GM18951 (cell line): ENCODE data around the gene ZNF490.
"Not testable (repeated sequence)": the region's sequence is repeated elsewhere in the genome, so short reads cannot be mapped to it uniquely, and the experiment has no call there.

Experiments
- POLR2A ChIP-seq: IDR thresholded peaks from 4 replicates; pipeline ENCODE4 v1.6.1; 2011; ENCODE audit warnings: mild to moderate bottlenecking; ENCODE audit not compliant: insufficient read length, insufficient read depth; ENCODE audit errors: extremely low read depth
- in situ Hi-C: fragments of 300-500 bp; cut with MboI; formaldehyde crosslinking; loops from one replicate; pipeline ENCODE4 v1.12.0; 2022; ENCODE audit warnings: low sequenced_read_pairs, mixed read lengths, inconsistent platforms; ENCODE audit not compliant: unreplicated experiment

ZNF490 gene

DNA sequence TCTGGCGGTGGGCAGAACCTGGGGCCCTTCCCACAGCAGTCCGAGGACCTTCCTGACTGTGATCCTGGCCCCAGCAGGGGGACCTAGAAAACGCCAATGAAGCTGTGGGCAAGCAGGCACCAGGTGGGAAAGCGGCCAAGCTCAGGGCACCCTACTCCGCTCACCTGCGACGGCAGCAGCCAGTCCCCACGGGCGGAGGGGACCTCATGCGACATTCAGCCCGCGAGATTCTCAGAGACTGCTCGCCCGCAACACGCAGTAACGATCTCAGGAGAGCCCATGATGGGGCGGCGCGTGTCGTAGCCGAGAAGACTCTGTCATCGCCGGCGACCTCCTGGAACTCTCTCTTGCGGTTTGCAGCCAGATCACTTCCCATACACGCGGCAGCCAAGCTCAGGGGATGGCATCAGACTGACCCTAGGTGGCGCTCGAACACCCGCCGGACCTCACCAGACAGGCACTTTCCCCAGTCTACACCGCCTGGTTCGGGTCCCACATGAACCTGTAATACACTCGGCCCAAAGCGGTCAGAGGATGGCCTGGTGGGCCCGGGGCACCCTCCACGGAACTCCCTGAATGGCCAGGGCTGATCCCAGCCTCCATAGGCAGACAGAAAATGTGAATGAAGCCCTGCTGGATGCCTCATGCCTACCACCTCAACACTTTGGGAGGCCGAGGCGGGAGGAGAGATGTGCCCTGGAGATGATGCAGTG lies 29.4 kb upstream of the ZNF490 start:
- no peak for TF ChIP-seq POLR2A
- in situ Hi-C loops, result no loop called here

DNA sequence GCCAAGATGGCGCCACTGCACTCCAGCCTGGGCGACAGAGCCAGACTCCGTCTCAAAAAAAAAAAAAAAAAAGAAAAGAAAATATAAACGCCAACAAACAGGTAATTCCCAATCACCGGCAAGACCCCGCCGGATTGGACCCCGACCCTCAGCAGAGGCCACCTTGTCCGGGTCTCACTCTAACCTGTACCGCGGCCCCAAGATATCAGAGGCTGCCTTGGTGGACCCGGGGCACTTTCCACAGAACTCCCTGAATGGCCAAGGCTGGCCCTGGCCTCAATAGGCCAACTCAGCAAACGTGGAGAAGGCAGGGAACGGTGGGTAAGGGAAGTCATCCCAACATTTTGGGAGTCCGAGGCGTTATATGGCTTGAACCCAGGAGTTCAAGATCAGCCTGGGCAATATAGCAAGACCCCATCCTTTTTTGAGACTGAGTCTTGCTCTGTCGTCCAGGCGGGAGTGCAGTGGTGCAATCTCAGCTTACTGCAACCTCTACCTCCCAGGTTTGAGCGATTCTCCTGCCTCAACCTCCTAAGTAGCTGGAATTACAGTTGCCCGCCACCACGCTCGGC lies 28.1 kb upstream of the ZNF490 start:
- in situ Hi-C loops, result no loop called here
- no peak for TF ChIP-seq POLR2A

DNA sequence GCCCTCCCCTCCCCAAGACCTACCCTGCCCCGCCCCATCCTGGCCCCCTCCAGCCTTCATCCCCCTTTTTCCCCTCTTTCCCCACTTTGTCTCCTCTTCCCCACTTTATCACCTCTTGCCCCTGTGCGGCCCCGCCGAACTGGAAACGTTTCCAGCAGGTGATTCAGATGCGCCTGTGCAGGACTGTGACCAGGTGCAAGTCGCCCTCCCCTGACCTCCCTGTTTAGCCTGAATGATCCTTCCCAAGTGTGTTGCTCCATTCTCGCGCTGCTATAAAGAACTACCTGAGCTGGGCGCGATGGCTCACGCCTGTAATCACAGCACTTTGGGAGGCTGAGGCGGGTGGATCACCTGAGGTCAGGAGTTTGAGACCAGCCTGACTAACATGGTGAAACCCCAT lies 26.0 kb upstream of the ZNF490 start:
- no peak for TF ChIP-seq POLR2A
- in situ Hi-C loops, result no loop called here

DNA sequence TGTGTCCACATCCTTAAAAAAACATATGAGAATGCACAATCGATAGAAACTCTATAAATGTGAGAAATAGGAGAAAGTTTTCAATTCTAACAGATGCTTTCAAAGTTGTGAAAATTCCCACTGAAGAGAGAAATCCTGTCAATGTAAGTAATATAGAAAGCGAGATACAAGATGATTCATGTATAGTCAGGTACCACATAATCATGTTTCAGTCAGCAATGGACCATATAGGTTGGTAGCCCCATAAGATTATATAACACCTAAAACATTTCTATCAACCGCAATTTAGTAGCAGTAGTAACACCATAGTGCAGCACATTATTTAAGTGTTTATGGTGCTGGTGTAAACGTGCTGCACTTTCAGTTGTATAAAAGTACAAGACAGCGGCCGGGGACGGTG lies 18.6 kb upstream of the ZNF490 start:
- in situ Hi-C loops, result no loop called here
- no peak for TF ChIP-seq POLR2A

DNA sequence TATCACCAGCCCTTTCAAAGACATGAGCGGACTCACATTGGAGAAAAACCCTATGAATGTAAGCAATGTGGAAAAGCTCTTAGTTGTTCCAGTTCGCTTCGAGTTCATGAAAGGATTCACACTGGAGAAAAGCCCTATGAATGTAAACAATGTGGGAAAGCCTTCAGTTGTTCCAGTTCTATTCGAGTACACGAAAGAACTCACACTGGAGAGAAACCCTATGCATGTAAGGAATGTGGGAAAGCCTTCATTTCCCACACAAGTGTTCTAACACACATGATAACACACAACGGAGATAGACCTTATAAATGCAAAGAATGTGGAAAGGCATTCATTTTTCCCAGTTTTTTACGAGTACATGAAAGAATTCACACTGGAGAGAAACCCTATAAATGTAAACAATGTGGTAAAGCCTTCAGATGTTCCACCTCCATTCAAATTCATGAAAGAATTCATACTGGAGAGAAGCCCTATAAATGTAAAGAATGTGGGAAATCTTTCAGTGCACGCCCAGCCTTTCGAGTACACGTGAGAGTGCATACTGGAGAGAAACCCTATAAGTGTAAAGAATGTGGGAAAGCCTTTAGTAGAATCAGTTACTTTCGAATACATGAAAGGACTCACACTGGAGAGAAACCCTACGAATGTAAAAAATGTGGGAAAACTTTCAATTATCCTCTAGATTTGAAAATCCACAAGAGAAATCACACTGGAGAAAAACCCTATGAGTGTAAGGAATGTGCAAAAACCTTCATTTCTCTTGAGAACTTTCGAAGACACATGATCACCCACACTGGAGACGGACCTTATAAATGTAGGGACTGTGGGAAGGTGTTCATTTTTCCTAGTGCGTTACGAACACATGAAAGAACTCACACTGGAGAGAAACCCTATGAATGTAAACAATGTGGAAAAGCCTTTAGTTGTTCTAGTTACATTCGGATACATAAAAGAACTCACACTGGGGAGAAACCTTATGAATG lies 17.7 kb upstream of the ZNF490 start:
- TF ChIP-seq POLR2A, result no peak
- in situ Hi-C loops, result no loop called here

DNA sequence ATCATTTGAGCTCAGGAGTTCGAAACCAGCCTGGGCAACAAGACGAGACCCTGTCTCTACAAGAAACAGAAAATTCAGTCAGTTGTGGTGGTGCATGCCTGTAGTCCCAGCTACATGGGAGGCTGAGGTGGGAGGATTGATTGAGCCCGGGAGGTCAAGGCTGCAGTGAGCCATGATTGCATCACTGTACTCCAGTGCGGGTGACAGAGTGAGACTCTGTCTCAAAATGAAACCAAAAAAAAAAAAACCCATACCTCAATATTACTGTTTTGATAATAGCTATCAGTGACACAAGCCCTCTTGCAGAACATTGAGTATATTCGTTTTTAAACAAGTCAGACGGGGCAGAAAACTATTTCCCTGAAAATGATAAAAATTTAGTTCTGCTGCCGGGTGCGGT lies 16.3 kb upstream of the ZNF490 start:
- in situ Hi-C loops, result no loop called here

DNA sequence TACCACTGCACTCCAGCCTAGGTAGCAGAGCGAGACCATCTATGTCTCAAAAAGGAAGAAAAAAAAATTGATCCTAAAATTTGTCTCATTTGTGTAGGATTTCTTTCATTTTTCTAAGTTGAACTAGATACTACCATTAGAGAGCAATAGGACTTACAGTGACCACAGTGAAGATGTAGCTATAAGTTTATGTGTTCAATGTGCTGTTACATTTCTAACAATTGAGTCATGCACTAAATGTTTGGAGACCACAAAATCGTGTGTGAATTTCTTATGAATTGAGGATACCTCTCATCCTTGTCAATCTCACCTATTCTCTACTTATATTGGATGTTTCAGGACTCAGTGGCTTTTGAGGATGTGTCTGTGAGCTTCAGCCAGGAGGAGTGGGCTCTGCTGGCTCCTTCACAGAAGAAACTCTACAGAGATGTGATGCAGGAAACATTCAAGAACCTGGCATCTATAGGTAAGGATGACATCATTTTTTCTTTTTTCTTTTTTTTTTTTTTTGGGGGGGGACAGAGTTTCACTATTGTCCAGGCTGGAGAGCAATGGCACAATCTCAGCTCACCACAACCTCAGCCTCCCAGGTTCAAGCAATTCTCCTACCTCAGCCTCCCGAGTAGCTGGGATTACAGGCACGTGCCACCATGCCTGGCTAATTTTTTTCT lies 12.9 kb upstream of the ZNF490 start:
- TF ChIP-seq POLR2A, result no peak
- in situ Hi-C loops, result no loop called here

More for the DNA sequence above, 16.3 kb upstream of the ZNF490 start:
- TF ChIP-seq POLR2A, result no peak

DNA sequence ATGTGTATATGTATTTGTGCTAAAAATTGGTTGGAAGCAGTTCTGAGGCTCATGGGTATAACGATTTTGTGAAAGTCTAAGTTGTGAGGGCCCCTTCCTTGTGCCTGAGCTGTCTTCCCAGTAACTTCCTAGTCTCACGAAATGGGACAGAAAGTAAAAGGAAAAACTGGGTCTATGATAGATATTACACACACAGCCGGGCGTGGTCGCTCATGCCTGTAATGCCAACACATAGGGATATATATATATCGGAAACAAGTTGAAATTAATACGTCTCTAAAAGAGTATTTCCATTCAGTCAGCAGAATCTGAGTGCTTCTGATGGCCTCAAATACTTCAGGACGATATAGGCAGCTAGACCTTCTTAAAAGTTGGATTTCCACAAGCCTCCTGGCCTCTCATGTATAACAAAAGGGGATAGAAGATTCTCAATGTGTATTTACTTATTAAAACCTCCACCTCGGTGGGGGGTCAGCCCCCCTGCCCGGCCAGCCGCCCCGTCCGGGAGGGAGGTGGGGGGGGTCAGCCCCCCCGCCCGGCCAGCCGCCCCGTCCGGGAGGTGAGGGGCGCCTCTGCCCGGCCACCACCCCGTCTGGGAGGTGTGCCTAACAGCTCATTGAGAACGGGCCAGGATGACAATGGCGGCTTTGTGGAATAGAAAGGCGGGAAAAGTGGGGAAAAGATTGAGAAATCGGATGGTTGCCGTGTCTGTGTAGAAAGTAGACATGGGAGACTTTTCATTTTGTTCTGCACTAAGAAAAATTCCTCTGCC lies 10.8 kb upstream of the ZNF490 start:
- in situ Hi-C loops, result not testable (repeated sequence)

DNA sequence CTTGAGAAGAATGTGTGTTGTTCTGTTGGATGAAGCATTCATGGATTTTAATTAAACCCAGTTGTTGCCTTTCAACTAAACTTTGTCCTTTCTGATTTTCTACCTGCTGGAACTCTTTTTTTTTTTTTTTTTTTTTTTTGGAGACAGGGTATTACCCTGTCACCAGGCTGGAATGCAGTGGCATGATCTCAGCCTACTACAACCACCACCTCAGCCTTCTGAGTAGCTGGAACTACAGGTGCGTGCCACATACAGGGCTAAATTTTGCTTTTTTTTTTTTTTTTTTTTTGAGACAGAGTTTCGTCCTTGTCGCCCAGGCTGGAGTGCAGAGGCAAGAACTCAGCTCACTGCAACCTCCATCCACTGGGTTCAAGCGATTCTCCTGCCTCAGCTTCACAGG lies 7.0 kb upstream of the ZNF490 start:
- in situ Hi-C loops, result no loop called here
- TF ChIP-seq POLR2A, result no peak

DNA sequence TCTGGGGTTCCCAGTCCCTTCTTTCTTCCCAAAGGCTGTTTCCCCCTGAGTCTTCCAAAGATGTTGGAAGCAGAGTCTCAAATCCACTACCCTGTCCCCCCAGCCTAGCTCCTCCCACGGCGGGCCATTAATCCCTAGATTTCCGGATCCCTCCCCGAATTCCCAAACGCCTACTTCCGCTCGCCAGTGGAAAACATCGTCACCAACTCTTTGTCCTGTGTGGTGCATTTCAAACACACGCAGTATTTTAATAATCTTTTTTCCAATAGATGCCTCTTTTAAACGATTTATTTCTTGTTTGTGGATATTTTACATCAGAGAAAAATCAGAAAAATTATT lies 717 bp upstream of the ZNF490 start:
- in situ Hi-C loops, result no loop called here
- TF ChIP-seq POLR2A, result no peak

DNA sequence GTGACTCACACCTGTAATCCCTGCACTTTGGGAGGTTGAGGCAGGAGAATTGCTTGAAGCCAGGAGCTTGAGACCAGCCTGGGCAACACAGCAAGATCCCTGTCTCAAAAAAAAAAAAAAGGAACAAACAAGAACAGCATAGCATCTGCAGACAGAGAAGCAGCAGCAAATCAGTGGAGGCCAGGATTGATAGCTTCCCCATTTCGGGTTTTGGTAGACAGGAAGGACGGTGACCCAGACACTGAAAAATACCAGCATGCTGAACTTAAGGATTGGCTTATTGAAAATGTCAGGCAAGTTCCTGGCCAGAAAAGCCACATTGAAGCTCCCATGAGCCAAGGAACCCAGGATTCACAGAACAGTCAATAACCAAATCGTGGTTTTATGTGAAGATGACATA lies 3.0 kb downstream of the ZNF490 start:
- no peak for TF ChIP-seq POLR2A
- in situ Hi-C loops, result no loop called here

DNA sequence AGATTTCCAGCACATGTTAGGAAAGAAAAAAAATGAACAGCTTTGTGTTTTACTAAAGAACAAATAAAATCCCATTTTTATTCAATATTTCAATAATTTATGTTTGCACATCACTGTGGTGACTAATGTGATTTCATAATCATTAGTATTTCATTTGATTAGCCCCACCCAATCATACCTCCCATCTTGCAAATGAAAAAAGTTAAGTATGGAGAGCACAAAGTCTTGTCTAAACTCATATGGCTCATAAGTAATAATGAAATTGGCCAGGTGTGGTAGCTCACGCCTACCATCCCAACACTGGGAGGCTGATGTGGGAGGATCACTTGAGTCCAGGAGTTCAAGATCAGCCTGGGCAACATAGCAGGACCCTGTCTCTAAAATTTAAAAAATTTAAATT lies 3.8 kb downstream of the ZNF490 start:
- in situ Hi-C loops, result no loop called here
- no peak for TF ChIP-seq POLR2A

DNA sequence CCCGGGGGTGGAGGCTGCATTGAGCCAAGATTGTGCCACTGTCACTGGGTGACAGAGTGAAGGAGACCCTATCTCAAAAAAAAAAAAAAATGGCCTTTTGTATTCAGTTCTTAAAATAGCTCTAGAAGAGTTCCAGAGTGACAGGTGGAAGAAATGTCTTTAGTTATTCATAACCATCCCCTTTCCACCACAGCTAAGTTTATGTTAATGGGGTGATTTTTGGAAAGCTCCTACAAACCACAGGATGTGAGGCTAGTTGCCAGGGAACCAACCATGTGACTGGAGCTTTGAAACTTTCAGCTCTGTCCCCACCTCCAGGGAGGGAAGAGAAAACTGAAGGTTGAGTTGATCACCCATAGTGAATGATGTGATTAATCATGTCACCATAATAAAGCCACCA lies 6.9 kb downstream of the ZNF490 start:
- in situ Hi-C loops, result no loop called here
- no peak for TF ChIP-seq POLR2A
